Astrocyte (in vitro differentiated cells and primary cell): ENCODE measurements around the gene TYK2. TPM values are rescaled to one million over a fixed set of nuclear protein-coding genes. Genes with fewer than 3 reads are reported as not detected.

Experiments
- DNase-seq: peaks from one replicate; pipeline ENCODE4 v3.0.0-alpha.2; 2010; ENCODE audit warnings: low read depth
- FAIRE-seq: peaks from 2 replicates; lab custom pipeline; 2011; peaks lifted over from hg19 to GRCh38; lab: Jason Lieb, UNC
- H2AFZ ChIP-seq: 2 replicates; pipeline ENCODE4 v1.6.0; 2012; ENCODE audit warnings: low read depth, low read length, inconsistent platforms
- H3K27ac ChIP-seq: 2 replicates; pipeline ENCODE4 v1.5.1; 2011; ENCODE audit warnings: low read depth, low read length, inconsistent platforms
- H3K27me3 ChIP-seq: 2 replicates; pipeline ENCODE4 v1.6.0; 2011; ENCODE audit warnings: low read length, inconsistent platforms; ENCODE audit not compliant: insufficient read depth
- H3K36me3 ChIP-seq: 2 replicates; pipeline ENCODE4 v1.5.1; 2011; ENCODE audit warnings: low read length, inconsistent platforms; ENCODE audit not compliant: insufficient read depth
- H3K4me1 ChIP-seq: 2 replicates; pipeline ENCODE4 v1.5.1; 2011; ENCODE audit warnings: low read length, inconsistent platforms; ENCODE audit not compliant: insufficient read depth
- H3K4me2 ChIP-seq: 2 replicates; pipeline ENCODE4 v1.6.0; 2012; ENCODE audit warnings: low read length, inconsistent platforms
- H3K4me3 ChIP-seq: 2 replicates; pipeline ENCODE4 v1.5.1; 2011; ENCODE audit warnings: low read depth, mild to moderate bottlenecking, low read length, inconsistent platforms; ENCODE audit not compliant: insufficient read depth
- H3K79me2 ChIP-seq: 2 replicates; pipeline ENCODE4 v1.6.0; 2012; ENCODE audit warnings: mild to moderate bottlenecking, low read length, inconsistent platforms; ENCODE audit not compliant: insufficient read depth
- H3K9ac ChIP-seq: 2 replicates; pipeline ENCODE4 v1.6.0; 2012; ENCODE audit warnings: mild to moderate bottlenecking, low read length, inconsistent platforms
- H3K9me3 ChIP-seq: 2 replicates; pipeline ENCODE4 v1.5.1; 2012; ENCODE audit warnings: low read depth, mild to moderate bottlenecking, low read length, inconsistent platforms; ENCODE audit not compliant: insufficient read depth
- H4K20me1 ChIP-seq: 2 replicates; pipeline ENCODE4 v1.6.0; 2012; ENCODE audit warnings: low read length, inconsistent platforms; ENCODE audit not compliant: insufficient read depth
- H3K27ac Mint-ChIP-seq: one replicate; pipeline ENCODE4 v1.8.0; 2021; ENCODE audit warnings: mild to moderate bottlenecking, mixed read lengths; ENCODE audit not compliant: unreplicated experiment
- H3K27me3 Mint-ChIP-seq: one replicate; pipeline ENCODE4 v1.8.0; 2021; ENCODE audit warnings: low read depth, mixed read lengths; ENCODE audit not compliant: unreplicated experiment
- H3K36me3 Mint-ChIP-seq: one replicate; pipeline ENCODE4 v1.8.0; 2021; ENCODE audit warnings: low read depth, mixed read lengths; ENCODE audit not compliant: unreplicated experiment
- H3K4me1 Mint-ChIP-seq: one replicate; pipeline ENCODE4 v1.8.0; 2021; ENCODE audit warnings: low read depth, mixed read lengths; ENCODE audit not compliant: unreplicated experiment
- H3K4me3 Mint-ChIP-seq: one replicate; pipeline ENCODE4 v1.8.0; 2021; ENCODE audit warnings: mild to moderate bottlenecking, moderate library complexity, mixed read lengths; ENCODE audit not compliant: unreplicated experiment
- H3K9me3 Mint-ChIP-seq: one replicate; pipeline ENCODE4 v1.8.0; 2021; ENCODE audit warnings: mild to moderate bottlenecking, mixed read lengths; ENCODE audit not compliant: unreplicated experiment
- CTCF ChIP-seq: IDR thresholded peaks from 2 replicates; pipeline ENCODE4 v1.5.1; 2011; ENCODE audit warnings: low read depth, mild to moderate bottlenecking, inconsistent platforms, low read length, moderate library complexity; ENCODE audit not compliant: insufficient read depth
- EZH2 ChIP-seq: IDR thresholded peaks from 2 replicates; pipeline ENCODE4 v1.6.1; 2012; ENCODE audit warnings: mild to moderate bottlenecking, low read length, inconsistent platforms; ENCODE audit not compliant: insufficient read depth
- total RNA-seq: library from RNA; stranded (reverse); gene quantifications from 2 replicates; pipeline ENCODE4 v1.2.1, GENCODE V29; 2021

The TYK2 gene
- total RNA-seq, 1 donor from 2014 or later, result 76.5 TPM

GRCh38 chr19:10408511-10409283, 28.3 kb upstream of the TYK2 start:
- peaks cover 12% of the 10 kb centered on the region for H3K27me3 Mint-ChIP-seq
- H4K20me1 ChIP-seq, result no peaks in the 10 kb centered on the region
- FAIRE-seq, result no peak
- H3K36me3 ChIP-seq, result no peaks in the 10 kb centered on the region
- H3K4me1 ChIP-seq, result peaks cover 18% of the 10 kb centered on the region
- no peak overlapping the region for H3K4me3 ChIP-seq
- H3K27ac Mint-ChIP-seq, result no peak overlapping the region
- no peak for TF ChIP-seq EZH2
- TF ChIP-seq CTCF, result no peak
- peaks cover 2% of the 10 kb centered on the region for H3K27me3 ChIP-seq
- H2AFZ ChIP-seq, result peak overlapping the region; percentile 42
- no peak overlapping the region for H3K9ac ChIP-seq
- H3K9me3 Mint-ChIP-seq, result peaks cover 2% of the 10 kb centered on the region
- peak overlapping the region; percentile 9 for H3K4me2 ChIP-seq
- peak overlapping the region; percentile 34 for H3K4me3 Mint-ChIP-seq
- no peaks in the 10 kb centered on the region for H3K9me3 ChIP-seq
- H3K36me3 Mint-ChIP-seq, result no peaks in the 10 kb centered on the region
- H3K4me1 Mint-ChIP-seq, result peaks cover 11% of the 10 kb centered on the region
- DNase-seq, result no peak
- no peak overlapping the region for H3K27ac ChIP-seq
- no peaks in the 10 kb centered on the region for H3K79me2 ChIP-seq

- peaks cover 2% of the 10 kb centered on the region for H3K9me3 Mint-ChIP-seq
- H3K36me3 Mint-ChIP-seq, result peaks cover 4% of the 10 kb centered on the region
- Histone ChIP-seq H3K9ac (no peak overlapping the region), H3K4me2 (no peak overlapping the region), H2AFZ (no peak overlapping the region), H3K36me3 (no peaks in the 10 kb centered on the region), H3K4me1 (peaks cover 18% of the 10 kb centered on the region), H3K9me3 (no peaks in the 10 kb centered on the region), H3K79me2 (peaks cover 12% of the 10 kb centered on the region), H4K20me1 (peaks cover 12% of the 10 kb centered on the region), H3K27ac (no peak overlapping the region), H3K4me3 (no peak overlapping the region), H3K27me3 (peaks cover 2% of the 10 kb centered on the region)
- H3K27me3 Mint-ChIP-seq, result peaks cover 12% of the 10 kb centered on the region
- no peak for DNase-seq
- H3K4me3 Mint-ChIP-seq, result no peak overlapping the region
- no peak for FAIRE-seq
- H3K27ac Mint-ChIP-seq, result no peak overlapping the region
- peaks cover 12% of the 10 kb centered on the region for H3K4me1 Mint-ChIP-seq
- TF ChIP-seq EZH2 (no peak), CTCF (no peak)
Observed at GRCh38 chr19:10407096-10407495, 26.7 kb upstream of the TYK2 start.

- Mint-ChIP-seq H3K9me3 (peaks cover 2% of the 10 kb centered on the region), H3K36me3 (peaks cover 8% of the 10 kb centered on the region), H3K27me3 (peaks cover 12% of the 10 kb centered on the region), H3K4me3 (no peak overlapping the region), H3K27ac (no peak overlapping the region), H3K4me1 (peaks cover 18% of the 10 kb centered on the region)
- Histone ChIP-seq H3K4me2 (no peak overlapping the region), H4K20me1 (peaks cover 20% of the 10 kb centered on the region), H3K36me3 (no peaks in the 10 kb centered on the region), H3K4me1 (peaks cover 24% of the 10 kb centered on the region), H3K9ac (no peak overlapping the region), H3K79me2 (peaks cover 21% of the 10 kb centered on the region), H2AFZ (no peak overlapping the region), H3K4me3 (no peak overlapping the region), H3K9me3 (no peaks in the 10 kb centered on the region), H3K27ac (no peak overlapping the region), H3K27me3 (peaks cover 2% of the 10 kb centered on the region)
- no peak for FAIRE-seq
- TF ChIP-seq CTCF, result no peak
- no peak for TF ChIP-seq EZH2
- no peak for DNase-seq
Observed at GRCh38 chr19:10406191-10406590, 25.8 kb upstream of the TYK2 start.
